Ishikawa (cell line): ENCODE measurements around the gene CADM2.

ENCODE experiments used
- EP300 ChIP-seq: IDR thresholded peaks from 2 replicates; pipeline ENCODE4 v1.6.1; 2012; ENCODE audit warnings: borderline replicate concordance
- MAX ChIP-seq: IDR thresholded peaks from 2 replicates; pipeline ENCODE4 v1.6.1; 2012
- RAD21 ChIP-seq: IDR thresholded peaks from 2 replicates; pipeline ENCODE4 v1.6.1; 2012; ENCODE audit warnings: low read depth
- TAF1 ChIP-seq: IDR thresholded peaks from 2 replicates; pipeline ENCODE4 v1.6.1; 2012; ENCODE audit warnings: low read depth, mild to moderate bottlenecking
- YY1 ChIP-seq: IDR thresholded peaks from 2 replicates; pipeline ENCODE4 v1.6.1; 2012; ENCODE audit warnings: low read depth

DNA sequence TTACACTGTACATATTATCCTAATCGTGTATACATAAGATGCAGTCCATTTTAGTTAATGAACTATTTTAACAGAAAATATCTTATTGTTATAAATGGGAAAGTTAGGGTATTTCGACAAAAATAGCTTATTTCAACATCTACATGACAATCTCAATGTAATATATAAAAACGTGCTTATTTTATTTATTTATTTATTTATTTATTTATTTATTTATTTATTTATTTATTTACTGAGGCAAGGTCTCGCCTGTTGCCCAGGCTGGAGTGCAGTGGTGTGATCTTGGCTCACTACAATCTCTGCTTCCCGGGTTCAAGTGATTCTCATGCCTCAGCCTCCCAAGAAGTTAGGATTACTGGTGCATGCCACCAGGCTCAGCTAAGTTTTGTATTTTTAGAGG lies 614.2 kb downstream of the CADM2 start:
- TF ChIP-seq MAX (no peak), EP300 (no peak), RAD21 (no peak), TAF1 (no peak), YY1 (no peak)
